HG03097 (cell line): ENCODE results near the gene LRMDA.

ENCODE experiments used
- ATAC-seq: cut with Tn5 transposase; IDR thresholded peaks from one replicate; pipeline ENCODE4 v1.9.1; 2021; ENCODE audit not compliant: unreplicated experiment, low FRiP score

The LRMDA gene

GRCh38 chr10:75880031-75880775 lies 448.8 kb downstream of the LRMDA start:
- ATAC-seq, result no peak

DNA sequence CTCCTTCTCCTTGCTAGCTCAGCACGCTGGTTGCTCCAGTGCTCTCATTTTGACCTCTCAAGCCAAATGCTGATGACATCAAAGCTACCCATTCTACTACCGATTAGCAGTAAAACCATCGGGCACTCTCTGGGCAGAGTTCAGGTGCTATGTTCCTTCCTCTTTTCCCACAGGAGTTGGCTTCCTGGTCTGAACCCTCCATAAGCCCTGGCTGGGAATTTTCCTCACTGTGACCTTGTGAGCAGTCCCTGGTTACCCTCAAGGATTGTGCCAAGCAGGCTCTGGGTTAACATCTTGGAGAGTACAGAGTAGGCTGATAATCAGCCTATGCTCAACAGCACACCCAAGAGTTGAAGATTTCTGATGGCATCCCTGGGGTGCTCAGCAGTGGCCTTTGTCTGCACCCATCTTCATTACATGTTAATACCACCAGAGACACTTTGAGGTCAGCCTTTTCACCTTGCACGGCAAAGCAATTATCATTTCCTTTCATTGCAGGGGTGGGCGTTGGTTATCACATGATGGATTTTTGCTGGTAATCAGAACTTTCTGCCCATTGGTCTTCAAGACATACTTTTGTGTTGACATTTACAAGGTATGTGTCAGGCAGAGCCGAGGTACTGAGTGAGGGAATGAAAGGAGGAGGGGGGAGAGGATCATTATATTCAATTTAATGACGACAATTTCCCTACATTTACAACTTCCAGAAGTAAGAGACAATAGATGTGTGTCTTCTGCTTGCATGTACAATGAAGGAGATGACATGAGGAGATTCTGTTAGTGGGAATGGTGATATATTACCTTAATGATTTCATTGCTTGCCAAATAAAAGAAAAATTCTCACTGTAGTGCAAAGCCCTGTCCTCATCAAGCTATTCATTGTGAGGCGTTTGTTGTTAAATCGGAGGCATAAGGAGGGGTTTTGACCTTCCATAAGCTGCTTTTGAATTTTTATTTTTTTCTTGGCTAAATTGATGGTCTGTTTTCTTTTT lies 452.0 kb downstream of the LRMDA start:
- ATAC-seq, result no peak

GRCh38 chr10:75884808-75885207 lies 453.4 kb downstream of the LRMDA start:
- no peak for ATAC-seq

GRCh38 chr10:75887369-75887768 lies 455.9 kb downstream of the LRMDA start:
- no peak for ATAC-seq

GRCh38 chr10:75887992-75888680 lies 456.7 kb downstream of the LRMDA start:
- no peak for ATAC-seq

DNA sequence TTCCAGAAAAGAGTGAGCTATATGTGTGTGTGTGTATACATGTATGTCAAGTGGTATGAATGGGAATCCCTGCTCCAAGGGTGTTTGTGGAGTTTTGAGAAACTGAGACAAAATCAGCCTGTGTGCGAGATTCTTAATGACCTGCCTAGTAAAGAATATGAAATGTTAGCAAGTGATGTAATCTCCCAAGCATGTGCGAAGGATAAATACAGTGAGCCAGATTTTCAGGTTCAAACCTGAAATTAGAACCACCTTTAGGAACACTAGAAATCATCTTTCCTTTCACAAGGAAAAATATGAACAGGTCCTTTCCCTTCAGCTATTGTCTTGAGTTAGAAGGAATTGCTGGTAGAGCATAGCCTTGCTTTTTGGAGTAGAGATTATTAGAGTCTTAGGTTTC lies 457.6 kb downstream of the LRMDA start:
- ATAC-seq, result no peak

GRCh38 chr10:75894761-75895160 lies 463.3 kb downstream of the LRMDA start:
- ATAC-seq, result no peak

GRCh38 chr10:75895259-75895658 lies 463.8 kb downstream of the LRMDA start:
- no peak for ATAC-seq

DNA sequence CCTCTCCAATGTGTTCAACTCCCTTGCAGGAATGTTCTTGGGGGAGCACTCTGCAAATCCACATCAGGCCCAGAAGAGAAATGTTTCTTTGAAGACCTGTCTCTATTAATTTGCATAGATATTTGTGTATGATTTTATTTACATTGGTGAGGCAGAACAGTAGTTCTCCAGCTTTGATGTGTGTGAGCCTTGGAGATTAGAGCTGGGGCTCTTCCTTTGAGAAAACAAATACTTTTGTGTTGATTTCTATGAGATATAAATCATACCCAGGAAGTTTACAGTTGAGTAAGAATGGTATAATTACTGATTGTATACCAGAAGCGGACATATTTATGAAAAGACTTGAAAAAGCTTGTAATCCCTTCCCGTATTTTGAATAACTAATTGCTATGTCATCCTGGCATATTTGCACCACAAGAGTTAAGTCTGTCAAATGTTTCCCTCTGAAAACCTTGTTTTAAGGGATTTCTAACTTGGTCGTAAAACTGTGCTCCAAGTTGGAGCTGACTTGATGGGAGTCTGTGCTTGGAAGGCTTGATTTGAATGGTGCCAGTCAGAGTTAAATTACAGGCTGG lies 468.5 kb downstream of the LRMDA start:
- ATAC-seq, result no peak

DNA sequence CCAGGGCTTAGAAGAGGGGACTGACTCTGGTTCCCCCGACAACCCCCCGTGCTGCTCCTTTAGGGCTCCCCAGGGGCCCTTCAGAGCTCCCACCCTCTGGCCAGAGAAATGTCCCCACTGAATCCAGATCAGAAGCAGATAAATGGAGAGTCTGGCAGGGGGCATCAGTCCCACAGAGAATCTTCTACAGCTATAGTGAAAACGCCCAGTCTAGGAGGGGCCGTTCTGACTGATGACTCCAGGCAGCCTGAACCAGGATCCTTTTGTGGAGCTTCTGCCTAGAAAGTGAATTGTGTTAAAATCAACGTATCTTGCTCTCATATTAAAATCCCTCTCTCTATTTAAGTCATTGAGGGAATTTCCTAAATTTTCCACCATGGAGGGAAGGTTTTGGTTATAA lies 471.4 kb downstream of the LRMDA start:
- no peak for ATAC-seq

- ATAC-seq, result no peak
Observed at GRCh38 chr10:75904499-75905283, 473.3 kb downstream of the LRMDA start.

GRCh38 chr10:75905490-75905889 lies 474.1 kb downstream of the LRMDA start:
- ATAC-seq, result no peak

DNA sequence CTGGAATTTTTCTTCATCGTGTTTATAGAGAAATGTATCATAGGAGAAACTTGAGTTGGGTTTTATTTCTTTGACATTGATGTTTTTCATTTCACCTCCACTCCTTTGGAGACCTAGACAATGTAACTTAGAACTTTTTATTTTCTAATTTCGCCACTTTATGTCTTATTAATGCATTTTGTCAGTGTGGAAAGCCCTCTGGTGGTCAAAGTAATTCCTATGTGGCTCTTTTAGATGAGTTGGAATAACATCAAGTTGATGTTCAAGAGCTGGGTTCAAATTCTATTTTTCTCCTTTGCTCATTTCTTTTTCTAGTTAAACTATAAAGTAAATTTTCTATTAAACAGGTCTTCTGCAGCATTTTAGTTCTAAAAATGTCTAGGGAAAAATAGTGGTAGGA lies 478.6 kb downstream of the LRMDA start:
- no peak for ATAC-seq

DNA sequence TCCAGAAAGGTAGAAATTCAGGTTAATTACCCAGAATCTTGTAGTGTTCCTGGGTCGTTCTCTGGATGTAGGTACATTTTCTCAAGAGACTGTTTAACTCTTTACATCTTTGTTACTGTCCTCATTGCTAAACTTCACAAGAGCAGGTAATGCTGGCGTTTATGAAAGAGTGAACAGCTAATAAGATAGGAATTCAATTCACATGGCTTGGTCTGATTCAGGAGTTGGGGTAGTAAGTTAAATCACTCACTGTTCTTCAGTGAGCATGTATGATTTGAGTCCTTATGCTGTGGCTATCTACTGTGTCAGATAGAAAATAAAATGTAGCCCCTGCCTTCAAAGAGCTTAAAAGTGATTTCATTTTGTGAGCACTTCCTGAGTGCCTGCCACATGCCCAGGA lies 480.0 kb downstream of the LRMDA start:
- ATAC-seq, result no peak

GRCh38 chr10:75916906-75917305 lies 485.5 kb downstream of the LRMDA start:
- no peak for ATAC-seq

GRCh38 chr10:75919913-75920312 lies 488.5 kb downstream of the LRMDA start:
- ATAC-seq, result no peak

- no peak for ATAC-seq
Observed at GRCh38 chr10:75922435-75922834, 491.0 kb downstream of the LRMDA start.

GRCh38 chr10:75924309-75924902 lies 493.0 kb downstream of the LRMDA start:
- ATAC-seq, result no peak

- ATAC-seq, result no peak
Observed at GRCh38 chr10:75925999-75926398, 494.6 kb downstream of the LRMDA start.

- no peak for ATAC-seq
Observed at GRCh38 chr10:75926763-75927162, 495.3 kb downstream of the LRMDA start.
